KMS-11 (cell line): ENCODE measurements around the gene HSD17B10.

ENCODE experiments used
- H2AFZ ChIP-seq: fragments of 200-600 bp; sonication (generic); 2 replicates; pipeline ENCODE4 v1.6.1; 2016; ENCODE audit warnings: antibody characterized with exemption, mixed run types, low read depth
- H3K27ac ChIP-seq: fragments of 200-600 bp; sonication (generic); 2 replicates; pipeline ENCODE4 v1.6.1; 2016; ENCODE audit warnings: mild to moderate bottlenecking, mixed run types
- H3K27me3 ChIP-seq: fragments of 200-600 bp; sonication (generic); 2 replicates; pipeline ENCODE4 v1.6.1; 2017; ENCODE audit warnings: mild to moderate bottlenecking, low read depth, mixed run types, moderate library complexity; ENCODE audit not compliant: insufficient read depth
- H3K36me3 ChIP-seq: fragments of 200-600 bp; sonication (generic); 2 replicates; pipeline ENCODE4 v1.6.1; 2017; ENCODE audit warnings: mild to moderate bottlenecking, mixed run types; ENCODE audit not compliant: insufficient read depth
- H3K4me1 ChIP-seq: fragments of 200-600 bp; sonication (generic); 2 replicates; pipeline ENCODE4 v1.6.1; 2016; ENCODE audit warnings: mild to moderate bottlenecking, low read depth, mixed run types; ENCODE audit not compliant: poor library complexity, severe bottlenecking
- H3K4me2 ChIP-seq: fragments of 200-600 bp; sonication (generic); 2 replicates; pipeline ENCODE4 v1.7.0; 2016; ENCODE audit warnings: mild to moderate bottlenecking, mixed run types
- H3K4me3 ChIP-seq: fragments of 200-600 bp; sonication (generic); IDR thresholded peaks from 2 replicates; pipeline ENCODE4 v1.6.1; 2017; ENCODE audit warnings: low read depth, low read length, mixed read lengths; ENCODE audit not compliant: insufficient read depth
- H3K79me2 ChIP-seq: fragments of 200-600 bp; sonication (generic); 2 replicates; pipeline ENCODE4 v1.6.1; 2016; ENCODE audit warnings: low read depth, mixed run types; ENCODE audit not compliant: insufficient read depth
- H3K9ac ChIP-seq: fragments of 200-600 bp; sonication (generic); 2 replicates; pipeline ENCODE4 v1.6.1; 2016; ENCODE audit warnings: mild to moderate bottlenecking, mixed run types
- H4K20me1 ChIP-seq: fragments of 200-600 bp; sonication (generic); 2 replicates; pipeline ENCODE4 v1.6.1; 2016; ENCODE audit warnings: mild to moderate bottlenecking, mixed run types; ENCODE audit not compliant: insufficient read depth
- CTCF ChIP-seq: fragments of 200-600 bp; sonication (generic); conservative IDR thresholded peaks from 2 replicates; pipeline ENCODE4 v1.6.1; 2017; ENCODE audit warnings: low read depth, mild to moderate bottlenecking, antibody characterized with exemption, low read length, moderate library complexity, mixed read lengths

HSD17B10 gene

GRCh38 chrX:53403535-53403934 is 30.6 kb downstream of the HSD17B10 start:
- Histone ChIP-seq H3K36me3 (no peaks in the 10 kb centered on the region), H2AFZ (no peak overlapping the region), H4K20me1 (no peaks in the 10 kb centered on the region), H3K4me3 (no peak overlapping the region), H3K4me1 (no peaks in the 10 kb centered on the region), H3K27ac (no peak overlapping the region), H3K79me2 (no peaks in the 10 kb centered on the region), H3K4me2 (no peak overlapping the region), H3K27me3 (no peaks in the 10 kb centered on the region), H3K9ac (no peak overlapping the region)
- no peak for TF ChIP-seq CTCF

- TF ChIP-seq CTCF = no peak
- no peak overlapping the region for H3K27ac ChIP-seq
- H3K4me3 ChIP-seq = no peak overlapping the region
- H3K27me3 ChIP-seq = no peaks in the 10 kb centered on the region
- no peaks in the 10 kb centered on the region for H4K20me1 ChIP-seq
- no peak overlapping the region for H3K9ac ChIP-seq
- no peaks in the 10 kb centered on the region for H3K4me1 ChIP-seq
- no peak overlapping the region for H3K4me2 ChIP-seq
- H3K79me2 ChIP-seq = no peaks in the 10 kb centered on the region
- H3K36me3 ChIP-seq = no peaks in the 10 kb centered on the region
- no peak overlapping the region for H2AFZ ChIP-seq
Observed at GRCh38 chrX:53398216-53398615, 36.0 kb downstream of the HSD17B10 start.

GRCh38 chrX:53395605-53396298 is 38.4 kb downstream of the HSD17B10 start:
- no peaks in the 10 kb centered on the region for H3K79me2 ChIP-seq
- no peak overlapping the region for H3K27ac ChIP-seq
- no peak overlapping the region for H2AFZ ChIP-seq
- no peaks in the 10 kb centered on the region for H3K36me3 ChIP-seq
- H3K4me2 ChIP-seq = no peak overlapping the region
- H3K4me1 ChIP-seq = no peaks in the 10 kb centered on the region
- H3K4me3 ChIP-seq = no peak overlapping the region
- no peak for TF ChIP-seq CTCF
- H3K9ac ChIP-seq = no peak overlapping the region
- H4K20me1 ChIP-seq = no peaks in the 10 kb centered on the region
- H3K27me3 ChIP-seq = no peaks in the 10 kb centered on the region

- no peak overlapping the region for H3K9ac ChIP-seq
- no peaks in the 10 kb centered on the region for H3K4me1 ChIP-seq
- TF ChIP-seq CTCF = no peak
- H4K20me1 ChIP-seq = no peaks in the 10 kb centered on the region
- H3K27me3 ChIP-seq = no peaks in the 10 kb centered on the region
- H3K4me3 ChIP-seq = no peak overlapping the region
- H3K4me2 ChIP-seq = no peak overlapping the region
- no peaks in the 10 kb centered on the region for H3K36me3 ChIP-seq
- no peak overlapping the region for H3K27ac ChIP-seq
- H3K79me2 ChIP-seq = no peaks in the 10 kb centered on the region
- H2AFZ ChIP-seq = no peak overlapping the region
Observed at GRCh38 chrX:53383376-53384076, 50.6 kb downstream of the HSD17B10 start.
